Parathyroid adenoma (tissue), 2 donors: Measurements from ENCODE around the gene DGKG.

Experiments used
- H2AFZ ChIP-seq: fragments of 300-600 bp; sonication (generic); one replicate; pipeline ENCODE4 v1.7.0; 2017; ENCODE audit warnings: antibody characterized with exemption, mild to moderate bottlenecking
- H3K27ac ChIP-seq: fragments of 300-600 bp; sonication (generic); one replicate; pipeline ENCODE4 v1.7.0; 2017
- H3K27me3 ChIP-seq: fragments of 300-600 bp; sonication (generic); one replicate; pipeline ENCODE4 v1.7.0; 2017; ENCODE audit warnings: low read length; ENCODE audit not compliant: control insufficient read depth, insufficient read depth
- H3K36me3 ChIP-seq: fragments of 300-600 bp; sonication (generic); one replicate; pipeline ENCODE4 v1.7.0; 2017; ENCODE audit warnings: low read length; ENCODE audit not compliant: control insufficient read depth, insufficient read depth
- H3K4me1 ChIP-seq: fragments of 300-600 bp; sonication (generic); one replicate; pipeline ENCODE4 v1.7.0; 2017; ENCODE audit warnings: control low read depth
- H3K4me2 ChIP-seq: fragments of 300-600 bp; sonication (generic); one replicate; pipeline ENCODE4 v1.7.0; 2017; ENCODE audit warnings: low read length
- H3K4me3 ChIP-seq: fragments of 300-600 bp; sonication (generic); one replicate; pipeline ENCODE4 v1.7.0; 2017; ENCODE audit warnings: low read depth, low read length
- H3K79me2 ChIP-seq: fragments of 300-600 bp; sonication (generic); one replicate; pipeline ENCODE4 v1.7.0; 2017; ENCODE audit warnings: control low read depth
- H3K9ac ChIP-seq: fragments of 300-600 bp; sonication (generic); one replicate; pipeline ENCODE4 v1.7.0; 2017; ENCODE audit warnings: mild to moderate bottlenecking
- H3K9me3 ChIP-seq: fragments of 300-600 bp; sonication (generic); one replicate; pipeline ENCODE4 v1.7.0; 2017; ENCODE audit warnings: low read length; ENCODE audit not compliant: control insufficient read depth
- CTCF ChIP-seq: fragments of 300-600 bp; sonication (generic); IDR thresholded peaks from one replicate; pipeline ENCODE4 v1.7.0; 2017; ENCODE audit warnings: antibody characterized with exemption, mild to moderate bottlenecking
- donor health status: primary hyperparathyroidism.

DGKG gene

GRCh38 chr3:186182850-186183249 is 179.2 kb downstream of the DGKG start:
- Histone ChIP-seq H3K27me3 (no peaks in the 10 kb centered on the region), H3K9me3 (no peaks in the 10 kb centered on the region), H3K9ac (no peak overlapping the region), H3K4me1 (no peaks in the 10 kb centered on the region), H3K79me2 (no peaks in the 10 kb centered on the region), H3K4me3 (no peak overlapping the region), H2AFZ (no peak overlapping the region), H3K36me3 (no peaks in the 10 kb centered on the region), H3K4me2 (no peak overlapping the region), H3K27ac (no peak overlapping the region)
- TF ChIP-seq CTCF = no peak

GRCh38 chr3:186181901-186182300 is 180.1 kb downstream of the DGKG start:
- no peak for TF ChIP-seq CTCF
- Histone ChIP-seq H2AFZ (no peak overlapping the region), H3K4me1 (no peaks in the 10 kb centered on the region), H3K4me2 (no peak overlapping the region), H3K9me3 (no peaks in the 10 kb centered on the region), H3K79me2 (no peaks in the 10 kb centered on the region), H3K36me3 (no peaks in the 10 kb centered on the region), H3K9ac (no peak overlapping the region), H3K27me3 (no peaks in the 10 kb centered on the region), H3K27ac (no peak overlapping the region), H3K4me3 (no peak overlapping the region)

GRCh38 chr3:186180891-186181481 is 181.0 kb downstream of the DGKG start:
- Histone ChIP-seq H3K9me3 (no peaks in the 10 kb centered on the region), H3K27me3 (no peaks in the 10 kb centered on the region), H3K4me3 (no peak overlapping the region), H3K36me3 (no peaks in the 10 kb centered on the region), H3K9ac (no peak overlapping the region), H3K4me1 (no peaks in the 10 kb centered on the region), H3K27ac (no peak overlapping the region), H3K4me2 (no peak overlapping the region), H3K79me2 (no peaks in the 10 kb centered on the region), H2AFZ (no peak overlapping the region)
- TF ChIP-seq CTCF = no peak

- H3K9ac ChIP-seq = no peak overlapping the region
- no peak overlapping the region for H3K4me3 ChIP-seq
- H3K27me3 ChIP-seq = no peaks in the 10 kb centered on the region
- no peak overlapping the region for H3K27ac ChIP-seq
- TF ChIP-seq CTCF = no peak
- H3K4me2 ChIP-seq = no peak overlapping the region
- H3K79me2 ChIP-seq = no peaks in the 10 kb centered on the region
- no peak overlapping the region for H2AFZ ChIP-seq
- no peaks in the 10 kb centered on the region for H3K9me3 ChIP-seq
- no peaks in the 10 kb centered on the region for H3K36me3 ChIP-seq
- no peaks in the 10 kb centered on the region for H3K4me1 ChIP-seq
Observed at GRCh38 chr3:186180151-186180550, 181.9 kb downstream of the DGKG start.

- H3K79me2 ChIP-seq = no peaks in the 10 kb centered on the region
- H3K4me1 ChIP-seq = no peaks in the 10 kb centered on the region
- no peak for TF ChIP-seq CTCF
- H3K9me3 ChIP-seq = no peaks in the 10 kb centered on the region
- H3K9ac ChIP-seq = no peak overlapping the region
- H3K27ac ChIP-seq = no peak overlapping the region
- no peak overlapping the region for H3K4me2 ChIP-seq
- no peaks in the 10 kb centered on the region for H3K36me3 ChIP-seq
- no peak overlapping the region for H3K4me3 ChIP-seq
- no peak overlapping the region for H2AFZ ChIP-seq
- H3K27me3 ChIP-seq = no peaks in the 10 kb centered on the region
Observed at GRCh38 chr3:186178412-186178811, 183.6 kb downstream of the DGKG start.
